GM12864 (cell line): ENCODE results near the gene GNG2.

Source experiments
- DNase-seq: peaks from one replicate; pipeline ENCODE4 v3.0.0-alpha.2; 2011; ENCODE audit warnings: low read depth
- H3K4me3 ChIP-seq: 2 replicates; pipeline ENCODE4 v1.5.1; 2011; ENCODE audit warnings: mild to moderate bottlenecking, low read depth, low read length, control low read depth
- CTCF ChIP-seq: IDR thresholded peaks from 2 replicates; pipeline ENCODE4 v1.5.1; 2011; ENCODE audit warnings: low read depth, mild to moderate bottlenecking, moderate library complexity, low read length, control low read depth, inconsistent platforms; ENCODE audit errors: missing control alignments

The GNG2 gene

DNA sequence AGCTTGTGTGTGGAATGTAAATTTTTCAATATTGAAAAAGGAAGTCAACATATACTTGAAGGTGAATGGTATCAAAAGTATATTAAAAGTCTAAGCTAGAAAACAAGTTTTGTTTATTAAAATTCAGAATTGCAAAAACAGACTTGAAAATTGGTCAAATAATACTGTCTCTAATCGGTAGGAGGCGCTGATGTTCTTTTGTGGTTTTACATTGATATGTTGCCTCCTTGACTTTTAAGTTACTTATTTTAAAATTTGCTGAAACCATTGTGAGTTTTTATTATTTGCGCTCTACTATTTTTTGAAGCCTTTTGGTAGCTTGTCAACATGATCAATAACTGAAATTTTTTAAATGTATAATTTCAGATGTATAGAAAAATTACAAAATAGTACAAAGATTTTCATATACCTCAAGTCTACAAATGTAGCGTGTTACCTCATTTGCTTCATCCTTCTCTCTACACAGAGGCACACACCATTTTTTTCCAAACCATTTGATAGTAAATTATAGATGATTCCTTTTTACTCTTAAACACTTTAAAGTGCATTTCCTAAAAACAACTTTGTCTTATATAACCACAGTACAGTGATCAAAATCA is 135.8 kb downstream of the GNG2 start:
- DNase-seq, result no peak
- H3K4me3 ChIP-seq, result no peak overlapping the region
- peak; percentile 47 for TF ChIP-seq CTCF

DNA sequence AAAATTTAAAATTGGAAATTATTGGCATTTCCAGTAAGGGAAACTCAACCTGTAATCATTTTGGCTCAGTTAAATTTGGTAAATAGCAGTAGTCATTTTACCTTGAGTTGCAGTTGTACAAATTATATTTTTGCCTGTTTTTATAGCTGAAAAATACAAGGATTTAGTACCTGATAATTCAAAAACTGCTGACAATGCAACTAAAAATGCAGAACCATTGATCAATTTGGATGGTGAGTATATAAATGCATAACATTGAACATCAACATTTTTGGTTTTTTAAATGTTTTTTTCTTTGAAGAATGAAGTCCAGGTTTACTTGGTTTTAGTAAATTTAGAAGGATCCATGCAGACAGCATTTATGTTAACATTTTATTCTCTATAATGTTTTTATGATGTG is 137.9 kb downstream of the GNG2 start:
- no peak for DNase-seq
- TF ChIP-seq CTCF, result no peak
- H3K4me3 ChIP-seq, result no peak overlapping the region

DNA sequence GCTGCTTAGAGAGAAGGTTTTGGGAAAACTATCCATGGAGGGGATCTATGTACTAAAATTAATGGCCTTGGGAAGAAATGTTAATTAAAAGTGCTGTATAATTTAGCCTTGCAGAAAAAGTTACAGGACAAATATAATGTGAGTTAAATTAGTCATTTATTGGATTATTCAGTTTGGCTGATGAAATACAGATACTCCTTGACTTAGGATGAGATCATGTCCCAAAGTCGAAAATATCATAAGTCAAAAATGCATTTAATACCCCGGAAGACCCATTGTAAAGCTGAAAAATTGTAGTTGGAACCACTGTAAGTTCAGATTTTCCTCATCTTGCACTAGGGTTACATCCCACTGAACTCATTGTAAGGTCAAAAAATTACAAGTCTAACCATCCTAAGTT is 138.7 kb downstream of the GNG2 start:
- TF ChIP-seq CTCF, result no peak
- H3K4me3 ChIP-seq, result no peak overlapping the region
- DNase-seq, result no peak

DNA sequence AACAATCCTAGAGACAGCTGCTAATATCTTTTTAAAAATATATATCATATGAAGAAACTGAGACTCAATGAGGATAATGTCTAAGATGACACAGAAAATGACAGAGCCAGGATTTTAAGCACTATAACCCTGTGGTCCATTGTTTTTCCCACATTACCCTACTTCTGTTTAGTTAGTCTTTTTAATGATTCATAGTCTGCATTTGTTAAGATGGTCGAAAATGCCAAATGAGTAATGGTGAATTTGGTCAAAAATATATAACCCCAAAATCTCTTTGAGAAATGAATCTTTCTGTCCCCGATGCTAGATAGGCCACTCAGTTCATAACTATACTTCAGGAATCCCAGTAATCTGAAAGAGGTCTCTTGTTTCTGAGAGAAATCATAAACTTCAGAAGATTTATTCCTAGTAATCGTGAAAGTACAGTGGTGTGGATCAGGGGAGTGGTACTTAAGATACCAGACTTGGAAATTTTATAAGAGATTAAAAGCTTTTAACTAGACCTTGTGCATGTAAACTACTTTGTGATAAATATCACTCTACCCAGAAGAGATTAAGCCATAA is 139.7 kb downstream of the GNG2 start:
- DNase-seq, result no peak

GRCh38 chr14:52000696-52001095 is 140.3 kb downstream of the GNG2 start:
- no peak overlapping the region for H3K4me3 ChIP-seq
- no peak for TF ChIP-seq CTCF
- no peak for DNase-seq

More for the DNA sequence above, 139.7 kb downstream of the GNG2 start:
- no peak for TF ChIP-seq CTCF
- H3K4me3 ChIP-seq, result no peak overlapping the region

GRCh38 chr14:52002542-52002941 is 142.1 kb downstream of the GNG2 start:
- no peak for DNase-seq
- TF ChIP-seq CTCF, result no peak
- H3K4me3 ChIP-seq, result no peak overlapping the region

DNA sequence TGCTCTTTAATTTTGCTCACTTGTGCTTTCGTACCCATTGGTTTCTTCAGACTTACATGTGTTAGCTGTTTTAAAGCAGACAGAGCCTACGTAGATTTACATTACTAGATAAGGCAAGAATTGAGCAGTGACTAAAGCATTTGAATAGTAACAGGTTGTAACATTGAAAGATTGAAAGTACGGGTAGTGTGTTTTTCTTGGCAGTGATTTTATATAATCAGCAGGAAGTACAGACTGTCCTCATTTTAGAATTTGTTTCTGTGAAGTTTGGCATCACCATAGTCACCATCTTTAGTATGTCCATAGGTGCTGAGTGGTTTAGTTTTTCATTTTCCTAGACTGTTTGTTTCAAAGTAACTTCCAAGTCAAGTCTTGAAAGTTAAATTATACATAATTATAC is 142.9 kb downstream of the GNG2 start:
- no peak overlapping the region for H3K4me3 ChIP-seq
- DNase-seq, result no peak
- TF ChIP-seq CTCF, result no peak
